HG02981 (cell line): ENCODE measurements around the gene IGSF22.
"Not testable (repeated sequence)": the region's sequence is repeated elsewhere in the genome, so short reads cannot be mapped to it uniquely, and the experiment has no call there.

Experiments used
- ATAC-seq: cut with Tn5 transposase; IDR thresholded peaks from one replicate; pipeline ENCODE4 v1.9.1; 2021; ENCODE audit warnings: mild to moderate bottlenecking, moderate library complexity; ENCODE audit not compliant: unreplicated experiment

IGSF22 gene

GRCh38 chr11:18696638-18697225 lies 29.3 kb downstream of the IGSF22 start:
- ATAC-seq = no peak

DNA sequence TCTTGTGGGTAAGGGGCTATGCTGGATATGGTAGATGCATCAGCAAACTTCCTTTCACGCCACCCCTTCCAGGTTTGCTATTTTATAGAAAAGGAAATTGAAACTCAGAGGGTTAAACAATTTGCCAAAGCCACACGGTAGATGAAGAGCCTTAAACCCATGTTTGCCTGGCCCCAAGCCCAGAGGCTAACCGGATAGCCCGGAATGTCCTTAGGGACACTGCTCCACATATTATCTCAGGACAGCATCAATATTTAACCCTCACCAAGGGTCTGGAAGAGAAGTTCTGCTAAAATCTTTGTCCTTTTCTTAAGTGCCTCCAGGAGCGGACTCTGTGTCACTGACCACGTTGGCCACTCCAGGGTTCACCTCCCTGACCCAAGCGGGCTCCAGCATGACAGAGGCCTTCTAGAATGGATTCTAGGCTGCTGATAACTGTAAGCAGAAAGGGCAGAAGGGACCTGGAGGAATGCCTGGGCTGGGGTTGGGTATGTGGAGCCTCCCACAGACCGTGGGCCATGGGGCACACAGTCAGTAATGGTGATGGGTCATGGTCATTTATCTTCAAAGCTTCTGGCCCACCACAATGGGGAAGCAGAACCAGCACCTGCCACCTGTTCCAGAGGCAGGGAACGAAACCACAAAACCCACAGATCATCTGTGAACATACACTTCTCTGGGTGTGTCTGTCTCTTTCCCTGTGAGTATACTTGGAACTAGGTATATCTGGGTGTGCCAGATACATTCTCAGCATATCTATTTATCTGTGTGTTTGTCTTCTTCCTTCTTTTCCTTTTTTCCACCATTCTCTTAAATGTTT lies 32.8 kb downstream of the IGSF22 start:
- no peak for ATAC-seq

- not testable (repeated sequence) for ATAC-seq
Observed at GRCh38 chr11:18691467-18692140, 34.4 kb downstream of the IGSF22 start.

DNA sequence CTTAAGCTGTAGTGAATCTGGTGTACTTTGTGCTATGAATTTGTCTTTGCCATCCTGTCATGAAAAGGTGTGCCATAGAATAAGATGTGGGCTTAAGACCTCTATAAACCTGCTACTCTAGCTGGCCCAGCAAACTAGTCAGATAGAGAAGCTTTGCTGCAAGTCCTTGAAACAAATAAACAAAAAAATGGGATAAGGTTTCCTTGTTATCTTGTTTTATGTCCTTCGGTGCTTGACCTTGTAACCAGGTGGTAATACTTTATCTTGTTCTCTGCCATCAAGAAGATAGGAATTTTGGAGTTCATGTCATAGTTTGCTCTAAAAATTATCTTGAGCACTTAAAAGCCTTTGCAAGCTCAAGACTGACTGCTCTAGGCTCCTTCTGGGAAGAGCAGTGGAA lies 41.7 kb downstream of the IGSF22 start:
- no peak for ATAC-seq

- ATAC-seq = no peak
Observed at GRCh38 chr11:18682466-18682865, 43.5 kb downstream of the IGSF22 start.

DNA sequence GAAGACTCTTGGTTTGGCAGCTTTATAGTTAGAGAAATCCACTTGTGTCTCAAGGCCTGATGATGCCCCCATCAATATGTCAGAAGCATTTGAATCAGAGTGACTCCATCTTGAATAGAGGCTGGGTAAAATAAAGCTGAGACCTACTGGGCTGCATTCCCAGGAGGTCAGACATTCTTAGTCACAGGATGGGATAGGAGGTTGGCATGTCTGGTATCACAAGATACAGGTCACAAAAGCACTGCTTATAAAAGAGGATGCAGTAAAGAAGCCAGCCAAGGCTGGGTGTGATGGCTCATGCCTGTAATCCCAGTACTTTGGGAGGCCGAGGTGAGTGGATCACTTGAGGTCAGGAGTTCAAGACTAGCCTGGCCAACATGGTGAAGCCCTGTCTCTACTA lies 44.0 kb downstream of the IGSF22 start:
- not testable (repeated sequence) for ATAC-seq

DNA sequence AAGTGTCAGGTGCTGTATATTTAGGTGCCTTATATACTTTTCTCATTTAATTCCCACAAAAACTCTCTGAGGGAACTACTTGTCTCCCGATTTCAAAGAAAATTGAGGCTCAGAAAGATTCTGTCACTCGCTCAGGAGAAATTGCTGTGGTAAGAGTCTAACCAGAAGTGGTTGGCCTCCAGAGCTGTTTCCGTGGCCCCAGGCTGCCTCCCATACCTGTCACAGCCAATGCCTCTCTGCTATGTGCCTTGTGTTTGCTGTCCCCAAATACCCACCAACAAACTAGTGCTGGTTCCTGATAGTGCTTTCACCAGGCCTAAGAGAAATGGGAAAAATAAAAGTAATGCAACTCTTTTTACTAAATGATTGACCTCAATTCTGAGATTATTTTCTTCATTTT lies 48.4 kb downstream of the IGSF22 start:
- ATAC-seq = no peak

DNA sequence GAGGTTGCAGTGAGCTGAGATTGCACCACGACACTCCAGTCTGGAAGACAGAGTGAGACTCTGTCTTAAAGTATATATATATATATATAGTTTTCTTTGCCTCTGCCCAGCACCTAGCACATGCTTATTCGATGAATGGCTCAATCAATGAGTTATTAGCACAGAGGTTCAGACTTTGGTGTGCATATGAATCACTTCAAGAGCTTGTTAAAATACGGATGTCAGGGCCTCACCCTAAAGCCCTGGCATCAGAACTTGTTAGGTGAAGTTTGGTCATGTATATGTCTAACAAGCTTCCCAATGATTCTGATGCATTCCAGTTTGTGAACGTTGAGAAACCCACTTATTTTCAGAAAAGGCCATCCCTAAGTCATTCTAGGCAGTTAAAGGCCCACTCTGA lies 49.2 kb downstream of the IGSF22 start:
- ATAC-seq = no peak

DNA sequence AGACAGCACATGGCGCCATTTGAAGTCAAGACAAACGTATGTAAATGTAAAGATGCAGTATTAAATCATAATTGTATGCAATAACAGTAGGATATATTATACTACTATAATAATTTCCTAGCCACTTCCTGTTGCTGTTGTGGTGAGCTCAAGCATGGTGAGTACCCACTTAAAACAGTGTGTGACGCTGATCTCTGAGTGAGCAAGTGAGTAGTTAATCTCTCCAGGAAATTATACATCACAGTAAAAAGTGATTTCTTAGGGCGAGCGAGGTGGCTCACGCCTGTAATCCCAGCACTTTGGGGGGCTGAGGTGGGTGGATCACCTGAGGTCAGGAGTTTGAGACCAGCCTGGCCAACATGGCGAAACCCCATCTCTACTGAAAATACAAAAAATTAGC lies 53.8 kb downstream of the IGSF22 start:
- ATAC-seq = not testable (repeated sequence)

GRCh38 chr11:18671246-18671645 lies 54.7 kb downstream of the IGSF22 start:
- ATAC-seq = no peak

DNA sequence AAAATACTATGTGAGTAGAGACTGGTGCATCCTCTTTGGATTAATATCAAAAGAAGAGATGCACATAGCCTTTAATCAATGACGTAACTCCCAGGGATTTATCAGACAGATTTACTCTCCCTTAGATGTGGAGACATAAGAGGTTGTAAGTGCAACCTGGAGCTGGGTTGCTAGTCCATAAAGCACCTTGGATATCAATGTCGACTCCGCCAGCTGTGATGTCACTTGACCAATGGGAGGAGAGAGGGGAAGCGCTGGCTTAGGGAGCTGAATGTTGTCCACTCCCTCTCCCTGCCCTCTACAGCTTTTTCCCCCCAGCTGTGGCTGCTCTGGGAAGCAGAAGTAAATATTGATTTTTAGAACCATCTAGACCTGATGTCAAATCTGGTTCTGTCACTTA lies 56.3 kb downstream of the IGSF22 start:
- ATAC-seq = no peak

GRCh38 chr11:18669219-18669596 lies 56.8 kb downstream of the IGSF22 start:
- no peak for ATAC-seq

DNA sequence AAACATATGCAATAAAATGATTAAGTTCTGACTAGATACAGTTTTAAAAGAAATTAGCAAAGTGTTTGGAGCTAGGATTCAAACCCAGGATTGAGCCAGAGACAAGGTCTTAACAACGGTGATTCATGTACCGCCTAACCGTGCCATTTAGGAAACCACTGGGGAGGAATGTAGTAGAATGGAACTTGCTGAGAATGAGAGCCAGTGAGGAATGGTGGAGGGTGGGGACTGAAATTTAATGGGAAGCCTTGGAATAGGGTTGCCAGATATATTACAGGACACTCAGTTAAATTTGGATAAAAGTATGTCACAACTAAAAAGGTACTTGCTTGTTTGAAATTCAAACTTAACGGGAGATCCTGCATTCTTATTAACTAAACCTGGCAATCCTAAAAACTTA lies 57.9 kb downstream of the IGSF22 start:
- no peak for ATAC-seq

- not testable (repeated sequence) for ATAC-seq
Observed at GRCh38 chr11:18665353-18665872, 60.6 kb downstream of the IGSF22 start.

- ATAC-seq = no peak
Observed at GRCh38 chr11:18657673-18658072, 68.3 kb downstream of the IGSF22 start.
